H9 (cell line): ENCODE data around the gene TMEM132C. TPM values are rescaled to one million over a fixed set of nuclear protein-coding genes. Genes with fewer than 3 reads are reported as not detected.

Experiments used
- DNase-seq: peaks from one replicate; pipeline ENCODE4 v3.0.0-alpha.2; 2017
- H2AFZ ChIP-seq: one replicate; pipeline ENCODE4 v1.6.1; 2013; ENCODE audit warnings: mild to moderate bottlenecking, low read length, control low read depth, moderate library complexity
- H2AK5ac ChIP-seq: 2 replicates; pipeline ENCODE4 v1.6.1; 2013; ENCODE audit warnings: low read length, control low read depth, mixed read lengths; ENCODE audit not compliant: insufficient read length
- H2BK120ac ChIP-seq: one replicate; pipeline ENCODE4 v1.6.1; 2013; ENCODE audit warnings: low read depth, mild to moderate bottlenecking, low read length, control low read depth, inconsistent platforms; ENCODE audit not compliant: poor library complexity, severe bottlenecking
- H2BK12ac ChIP-seq: 2 replicates; pipeline ENCODE4 v1.6.1; 2013; ENCODE audit warnings: low read length, control low read depth, mixed read lengths, low read depth; ENCODE audit not compliant: insufficient read length
- H2BK15ac ChIP-seq: 2 replicates; pipeline ENCODE4 v1.6.1; 2013; ENCODE audit warnings: low read depth, low read length, control low read depth
- H2BK20ac ChIP-seq: one replicate; pipeline ENCODE4 v1.6.1; 2013; ENCODE audit warnings: low read depth, mild to moderate bottlenecking, low read length, control low read depth, inconsistent platforms; ENCODE audit not compliant: poor library complexity, severe bottlenecking
- H2BK5ac ChIP-seq: 2 replicates; pipeline ENCODE4 v1.6.1; 2013; ENCODE audit warnings: low read length, control low read depth, mixed read lengths; ENCODE audit not compliant: insufficient read length
- H3K14ac ChIP-seq: 2 replicates; pipeline ENCODE4 v1.6.1; 2013; ENCODE audit warnings: low read length, control low read depth; ENCODE audit not compliant: insufficient read depth
- H3K18ac ChIP-seq: 2 replicates; pipeline ENCODE4 v1.6.1; 2013; ENCODE audit warnings: low read depth, mild to moderate bottlenecking, mixed read lengths, low read length, control low read depth; ENCODE audit not compliant: insufficient read length
- H3K23ac ChIP-seq: 2 replicates; pipeline ENCODE4 v1.6.1; 2013; ENCODE audit warnings: low read length, control low read depth, mixed read lengths, low read depth; ENCODE audit not compliant: insufficient read length
- H3K23me2 ChIP-seq: 2 replicates; pipeline ENCODE4 v1.6.1; 2013; ENCODE audit warnings: low read depth, mild to moderate bottlenecking, mixed read lengths, low read length, control low read depth; ENCODE audit not compliant: insufficient read length, poor library complexity, severe bottlenecking
- H3K27ac ChIP-seq: 2 replicates; pipeline ENCODE4 v1.5.1; 2013; ENCODE audit warnings: low read length, control low read depth, mixed read lengths, low read depth; ENCODE audit not compliant: insufficient read length
- H3K27me3 ChIP-seq: 2 replicates; pipeline ENCODE4 v1.6.1; 2013; ENCODE audit warnings: low read length, control low read depth, inconsistent platforms; ENCODE audit not compliant: insufficient read depth
- H3K4ac ChIP-seq: 2 replicates; pipeline ENCODE4 v1.6.1; 2013; ENCODE audit warnings: low read depth, mild to moderate bottlenecking, control low read depth, inconsistent platforms, low read length, moderate library complexity
- H3K4me1 ChIP-seq: 2 replicates; pipeline ENCODE4 v1.6.1; 2013; ENCODE audit warnings: low read length, control low read depth, inconsistent platforms; ENCODE audit not compliant: insufficient read depth
- H3K4me2 ChIP-seq: 2 replicates; pipeline ENCODE4 v1.6.1; 2013; ENCODE audit warnings: low read length, control low read depth, mixed read lengths; ENCODE audit not compliant: insufficient read length, insufficient read depth
- H3K56ac ChIP-seq: 2 replicates; pipeline ENCODE4 v1.6.1; 2013; ENCODE audit warnings: low read depth, mild to moderate bottlenecking, mixed read lengths, low read length, control low read depth; ENCODE audit not compliant: insufficient read length
- H3K79me1 ChIP-seq: 2 replicates; pipeline ENCODE4 v1.6.1; 2013; ENCODE audit warnings: low read depth, mild to moderate bottlenecking, moderate library complexity, low read length, control low read depth, inconsistent platforms; ENCODE audit not compliant: insufficient read depth, poor library complexity, severe bottlenecking
- H3K79me2 ChIP-seq: 2 replicates; pipeline ENCODE4 v1.6.1; 2013; ENCODE audit warnings: low read length, control low read depth, inconsistent platforms; ENCODE audit not compliant: insufficient read depth
- H3K9ac ChIP-seq: 2 replicates; pipeline ENCODE4 v1.6.1; 2013; ENCODE audit warnings: low read length, control low read depth, mixed read lengths; ENCODE audit not compliant: insufficient read length; ENCODE audit errors: extremely low read depth
- H3K9me3 ChIP-seq: one replicate; pipeline ENCODE4 v1.6.1; 2013; ENCODE audit warnings: low read depth, low read length, inconsistent platforms; ENCODE audit not compliant: control insufficient read depth
- H3T11ph ChIP-seq: one replicate; pipeline ENCODE4 v1.6.1; 2013; ENCODE audit warnings: mild to moderate bottlenecking, low read length, control low read depth, inconsistent platforms
- H4K20me1 ChIP-seq: one replicate; pipeline ENCODE4 v1.6.1; 2013; ENCODE audit not compliant: control insufficient read depth, insufficient read length, insufficient read depth
- H4K5ac ChIP-seq: 2 replicates; pipeline ENCODE4 v1.6.1; 2013; ENCODE audit warnings: low read depth, mild to moderate bottlenecking, mixed read lengths, low read length, control low read depth; ENCODE audit not compliant: insufficient read length
- H4K8ac ChIP-seq: replicated peaks from 2 replicates; pipeline ENCODE4 v1.6.1; 2013; ENCODE audit warnings: low read length, control low read depth, mixed read lengths, low read depth; ENCODE audit not compliant: insufficient read length
- H4K91ac ChIP-seq: 2 replicates; pipeline ENCODE4 v1.6.1; 2013; ENCODE audit warnings: low read depth, mild to moderate bottlenecking, moderate library complexity, mixed read lengths, low read length, control low read depth; ENCODE audit not compliant: insufficient read length
- H3K27ac Mint-ChIP-seq, 3 experiments: 2 replicates in 2 of 3; 3 replicates in 1 of 3; pipeline ENCODE4 v1.8.0; 2020 to 2021; ENCODE audit warnings: mixed read lengths in 3 of 3, mild to moderate bottlenecking in 1 of 3, moderate library complexity in 1 of 3
- H3K27me3 Mint-ChIP-seq: 2 replicates; pipeline ENCODE4 v1.8.0; 2021; ENCODE audit warnings: low read depth, mild to moderate bottlenecking, moderate library complexity, mixed read lengths
- H3K36me3 Mint-ChIP-seq, 3 experiments: 2 replicates in 2 of 3; 3 replicates in 1 of 3; pipeline ENCODE4 v1.8.0; 2020 to 2021; ENCODE audit warnings: low read depth in 3 of 3, mixed read lengths in 3 of 3; ENCODE audit not compliant: insufficient read depth in 1 of 3
- H3K4me1 Mint-ChIP-seq, 2 experiments: 2 replicates each; pipeline ENCODE4 v1.8.0; 2020; ENCODE audit warnings: mixed read lengths in 2 of 2
- H3K4me3 Mint-ChIP-seq, 2 experiments: 2 replicates in 1 of 2; 3 replicates in 1 of 2; pipeline ENCODE4 v1.8.0; 2020 to 2021; ENCODE audit warnings: mild to moderate bottlenecking in 2 of 2, mixed read lengths in 2 of 2, moderate library complexity in 1 of 2
- H3K9me3 Mint-ChIP-seq, 2 experiments: 2 replicates in 1 of 2; 3 replicates in 1 of 2; pipeline ENCODE4 v1.8.0; 2020; ENCODE audit warnings: mild to moderate bottlenecking in 2 of 2, mixed read lengths in 2 of 2, moderate library complexity in 1 of 2
- WGBS: extraction: QIAGEN DNeasy Blood & Tissue Kit; methylation state at CpG from one replicate; pipeline ENCODE4 v1.1.7; 2013; ENCODE audit warnings: missing lambda C conversion rate, low lambda C conversion rate, mixed read lengths; ENCODE audit not compliant: insufficient read length; ENCODE audit errors: extremely low coverage; 5-methylcytosine and 5-hydroxymethylcytosine counted together
- total RNA-seq: library from RNA; stranded (reverse); gene quantifications from 2 replicates; pipeline ENCODE4 v1.2.1, GENCODE V29; 2021
- TF ChIP-seq, protein P1 (sequence below): fragments of 200-600 bp; sonication (generic); conservative IDR thresholded peaks from 3 replicates; pipeline ENCODE4 v1.8.0; 2021; ENCODE audit warnings: antibody characterized with exemption, mild to moderate bottlenecking

Gene TMEM132C
- total RNA-seq, 1 experiment from 2014 or later: 0.22 TPM

DNA sequence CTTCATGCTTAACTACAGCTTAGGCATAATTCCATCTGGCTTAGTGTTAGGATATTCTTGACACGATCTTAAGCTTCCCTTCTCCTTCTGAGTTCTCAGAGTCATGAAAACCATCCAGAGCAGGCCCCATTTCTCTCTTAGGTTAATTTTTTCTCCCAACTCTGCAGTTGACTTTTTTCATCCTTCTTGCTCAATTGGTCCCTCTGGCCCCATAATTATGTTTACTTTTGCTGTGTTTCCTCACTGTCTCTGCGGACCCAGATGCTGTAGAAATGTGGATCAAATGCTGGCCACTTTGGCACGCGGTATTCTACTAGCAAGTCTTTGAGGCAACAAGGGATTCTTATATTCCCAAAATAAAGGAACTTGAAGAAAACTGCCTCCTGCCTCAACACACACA lies 9.5 kb downstream of the TMEM132C start:
- no peak overlapping the region for H3K4ac ChIP-seq
- no peak overlapping the region for H3K4me2 ChIP-seq
- H3K27ac ChIP-seq: no peak overlapping the region
- TF ChIP-seq, protein P1, sequence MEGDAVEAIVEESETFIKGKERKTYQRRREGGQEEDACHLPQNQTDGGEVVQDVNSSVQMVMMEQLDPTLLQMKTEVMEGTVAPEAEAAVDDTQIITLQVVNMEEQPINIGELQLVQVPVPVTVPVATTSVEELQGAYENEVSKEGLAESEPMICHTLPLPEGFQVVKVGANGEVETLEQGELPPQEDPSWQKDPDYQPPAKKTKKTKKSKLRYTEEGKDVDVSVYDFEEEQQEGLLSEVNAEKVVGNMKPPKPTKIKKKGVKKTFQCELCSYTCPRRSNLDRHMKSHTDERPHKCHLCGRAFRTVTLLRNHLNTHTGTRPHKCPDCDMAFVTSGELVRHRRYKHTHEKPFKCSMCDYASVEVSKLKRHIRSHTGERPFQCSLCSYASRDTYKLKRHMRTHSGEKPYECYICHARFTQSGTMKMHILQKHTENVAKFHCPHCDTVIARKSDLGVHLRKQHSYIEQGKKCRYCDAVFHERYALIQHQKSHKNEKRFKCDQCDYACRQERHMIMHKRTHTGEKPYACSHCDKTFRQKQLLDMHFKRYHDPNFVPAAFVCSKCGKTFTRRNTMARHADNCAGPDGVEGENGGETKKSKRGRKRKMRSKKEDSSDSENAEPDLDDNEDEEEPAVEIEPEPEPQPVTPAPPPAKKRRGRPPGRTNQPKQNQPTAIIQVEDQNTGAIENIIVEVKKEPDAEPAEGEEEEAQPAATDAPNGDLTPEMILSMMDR: no peak
- H2BK5ac ChIP-seq: no peak overlapping the region
- H3K23me2 ChIP-seq: no peaks in the 10 kb centered on the region
- H4K91ac ChIP-seq: no peak overlapping the region
- H3K56ac ChIP-seq: no peak overlapping the region
- Mint-ChIP-seq H3K27me3 (peaks cover 85% of the 10 kb centered on the region), H3K4me1 (peaks cover 0 to 2% of the 10 kb centered on the region in 2 experiments; a peak in 2 of 4 replicates), H3K9me3 (peaks cover 21 to 24% of the 10 kb centered on the region in 2 experiments), H3K4me3 (no peak overlapping the region), H3K36me3 (0 out of 7 replicates have a peak, but pooled peaks cover 0 to 6% (median 0%) of the 10 kb centered on the region in 3 experiments), H3K27ac (no peak overlapping the region)
- no peak overlapping the region for H2BK20ac ChIP-seq
- DNase-seq: no peak
- H3K18ac ChIP-seq: no peak overlapping the region
- H2BK120ac ChIP-seq: no peak overlapping the region
- H3K4me1 ChIP-seq: no peaks in the 10 kb centered on the region
- no peak overlapping the region for H2BK12ac ChIP-seq
- H3K9ac ChIP-seq: no peak overlapping the region
- WGBS: no CpG with 5 or more reads among the region's 4 CpGs
- H3K79me2 ChIP-seq: no peaks in the 10 kb centered on the region
- no peaks in the 10 kb centered on the region for H4K20me1 ChIP-seq
- H4K8ac ChIP-seq: no peak overlapping the region
- no peak overlapping the region for H3K23ac ChIP-seq
- no peaks in the 10 kb centered on the region for H3K79me1 ChIP-seq
- no peaks in the 10 kb centered on the region for H3K27me3 ChIP-seq
- peaks cover 11% of the 10 kb centered on the region for H3K9me3 ChIP-seq
- no peak overlapping the region for H2AFZ ChIP-seq
- no peak overlapping the region for H2BK15ac ChIP-seq
- H2AK5ac ChIP-seq: no peak overlapping the region
- no peak overlapping the region for H4K5ac ChIP-seq
- H3K14ac ChIP-seq: no peak overlapping the region
- no peak overlapping the region for H3T11ph ChIP-seq
